K562 (cell line): ENCODE data around the gene FMN2. TPM values are rescaled to one million over a fixed set of nuclear protein-coding genes. Genes with fewer than 3 reads are reported as not detected.
A peak's percentile ranks its signal among the peaks of the same experiment; 100 is the strongest.

Experiments
- ARID2 ChIP-seq: fragments of 450-650 bp; IDR thresholded peaks from 2 replicates; pipeline ENCODE4 v1.6.1; 2017; ENCODE audit warnings: antibody characterized with exemption, mild to moderate bottlenecking
- ATF7 ChIP-seq: fragments of 450-650 bp; IDR thresholded peaks from 2 replicates; pipeline ENCODE4 v1.7.1; 2014; ENCODE audit warnings: mild to moderate bottlenecking, moderate library complexity
- CTCF ChIP-seq, 3 experiments: IDR thresholded peaks in 2 of 3; conservative IDR thresholded peaks in 1 of 3; 2 replicates each; pipeline ENCODE4 v1.5.1; 2011 to 2012; ENCODE audit warnings: low read length in 3 of 3, mild to moderate bottlenecking in 3 of 3, control low read depth in 2 of 3, improper control_type of control experiment in 1 of 3, inconsistent platforms in 1 of 3, low read depth in 1 of 3, mixed read lengths in 1 of 3, moderate library complexity in 1 of 3; ENCODE audit not compliant: insufficient read depth in 2 of 3
- HMGXB4 ChIP-seq: sonication (generic); formaldehyde crosslinking; IDR thresholded peaks from 2 replicates; pipeline ENCODE4 v1.8.1; 2023; ENCODE audit warnings: mild to moderate bottlenecking, missing genetic modification reagents
- MEF2D ChIP-seq: conservative IDR thresholded peaks from 2 replicates; pipeline ENCODE4 v1.6.1; 2016; ENCODE audit warnings: low read depth, missing genetic modification characterization, missing compliant biosample characterization
- NFRKB ChIP-seq: fragments of 450-650 bp; IDR thresholded peaks from 2 replicates; pipeline ENCODE4 v1.6.1; 2016; ENCODE audit warnings: low read depth
- NFYB ChIP-seq: IDR thresholded peaks from 2 replicates; pipeline ENCODE4 v1.6.1; 2011; ENCODE audit warnings: mild to moderate bottlenecking, moderate library complexity; ENCODE audit not compliant: insufficient read length; ENCODE audit errors: extremely low read depth
- NR2F6 ChIP-seq: fragments of 450-650 bp; formaldehyde crosslinking; IDR thresholded peaks from 2 replicates; pipeline ENCODE4 v1.4.0; 2020; ENCODE audit warnings: mild to moderate bottlenecking
- PRPF4 ChIP-seq: fragments of 200-400 bp; formaldehyde crosslinking; IDR thresholded peaks from one replicate; pipeline ENCODE4 v1.6.1; 2017; ENCODE audit warnings: low read length, low read depth, mild to moderate bottlenecking; ENCODE audit not compliant: insufficient read depth, poor library complexity, severe bottlenecking
- RAD21 ChIP-seq, 2 experiments: fragments of 250-450 bp in 1 of 2; fragments of 450-650 bp in 1 of 2; sonication (Bioruptor Pico) in 1 of 2; formaldehyde crosslinking in 1 of 2; IDR thresholded peaks in 1 of 2; conservative IDR thresholded peaks in 1 of 2; 2 replicates each; pipeline versions ENCODE4 v1.4.0 to v1.8.0; 2020 to 2022; ENCODE audit warnings: mild to moderate bottlenecking in 2 of 2, moderate library complexity in 1 of 2
- RBM39 ChIP-seq: fragments of 200-400 bp; formaldehyde crosslinking; optimal IDR thresholded peaks from 2 replicates; pipeline ENCODE3; 2018; ENCODE audit warnings: low read depth, low read length
- RNF2 ChIP-seq: sonication (generic); IDR thresholded peaks from 2 replicates; pipeline ENCODE4 v1.6.1; 2016
- SOX6 ChIP-seq: fragments of 450-650 bp; IDR thresholded peaks from 2 replicates; pipeline ENCODE4 v1.6.1; 2014; ENCODE audit warnings: mild to moderate bottlenecking
- TBP ChIP-seq: optimal IDR thresholded peaks from 2 replicates; pipeline ENCODE3; 2011; ENCODE audit warnings: low read depth, low read length, improper control_type of control experiment
- TRIM28 ChIP-seq: fragments of 450-650 bp; IDR thresholded peaks from 2 replicates; pipeline ENCODE4 v1.6.1; 2017
- ZBTB34 ChIP-seq: fragments of 250-450 bp; sonication (Bioruptor Pico); IDR thresholded peaks from 2 replicates; pipeline ENCODE4 v1.8.0; 2021; ENCODE audit warnings: mild to moderate bottlenecking, moderate library complexity
- ZNF124 ChIP-seq: sonication (generic); formaldehyde crosslinking; IDR thresholded peaks from 2 replicates; pipeline ENCODE4 v1.8.1; 2022; ENCODE audit warnings: missing genetic modification reagents
- ZNF696 ChIP-seq: fragments of 250-450 bp; sonication (Bioruptor Pico); conservative IDR thresholded peaks from 2 replicates; pipeline ENCODE4 v1.4.0; 2020; ENCODE audit warnings: mild to moderate bottlenecking, moderate library complexity
- ZNF76 ChIP-seq: fragments of 250-450 bp; sonication (Bioruptor Pico); IDR thresholded peaks from 2 replicates; pipeline ENCODE4 v1.4.0; 2020; ENCODE audit warnings: mild to moderate bottlenecking, moderate library complexity, borderline replicate concordance
- ZNF780A ChIP-seq: fragments of 250-450 bp; sonication (Bioruptor Pico); IDR thresholded peaks from 2 replicates; pipeline ENCODE4 v1.5.0; 2021; ENCODE audit warnings: mild to moderate bottlenecking
- polyA plus RNA-seq, 8 experiments: library from polyadenylated mRNA; depleted of rRNA in 4 of 8; stranded (reverse) in 5 of 8; unstranded in 3 of 8; fragments of >200 nt; fragmentation: Nextera tagmentation in 2 of 8; fragmentation: Illumina TruSeq in 1 of 8; extraction: Ambion mirVana in 2 of 8; extraction: Trizol in 1 of 8; gene quantifications; 2 replicates each; pipeline versions ENCODE4 v1.2.1 to v1.2.3, GENCODE V29; 2011 to 2014; ENCODE audit warnings: inconsistent platforms in 1 of 8, missing spikeins in 1 of 8
- total RNA-seq, 7 experiments: library from RNA; depleted of rRNA in 6 of 7; stranded (reverse); fragments of >200 nt in 6 of 7; fragmentation: Illumina TruSeq in 2 of 7; extraction: Trizol in 2 of 7; gene quantifications; 2 replicates each; pipeline versions ENCODE4 v1.2.1 to v1.2.3, GENCODE V29; 2011 to 2021; ENCODE audit warnings: low replicate concordance in 1 of 7
- TF ChIP-seq, protein P1 (sequence below): sonication (generic); formaldehyde crosslinking; IDR thresholded peaks from 2 replicates; pipeline ENCODE4 v1.8.0; 2022; ENCODE audit warnings: missing genetic modification reagents, mild to moderate bottlenecking, moderate library complexity, borderline replicate concordance
- TF ChIP-seq, protein P2 (sequence below): IDR thresholded peaks from 2 replicates; pipeline ENCODE4 v1.6.1; 2012; ENCODE audit warnings: low read depth, low read length, improper control_type of control experiment, borderline replicate concordance

The FMN2 gene
- total and polyA plus RNA-seq, 9 of the 15 experiments (the other 6 are each of a cell fraction or from before 2014, with no cell fraction given) = 0.15 to 0.45 (median 0.16) TPM; not detected in 3

DNA sequence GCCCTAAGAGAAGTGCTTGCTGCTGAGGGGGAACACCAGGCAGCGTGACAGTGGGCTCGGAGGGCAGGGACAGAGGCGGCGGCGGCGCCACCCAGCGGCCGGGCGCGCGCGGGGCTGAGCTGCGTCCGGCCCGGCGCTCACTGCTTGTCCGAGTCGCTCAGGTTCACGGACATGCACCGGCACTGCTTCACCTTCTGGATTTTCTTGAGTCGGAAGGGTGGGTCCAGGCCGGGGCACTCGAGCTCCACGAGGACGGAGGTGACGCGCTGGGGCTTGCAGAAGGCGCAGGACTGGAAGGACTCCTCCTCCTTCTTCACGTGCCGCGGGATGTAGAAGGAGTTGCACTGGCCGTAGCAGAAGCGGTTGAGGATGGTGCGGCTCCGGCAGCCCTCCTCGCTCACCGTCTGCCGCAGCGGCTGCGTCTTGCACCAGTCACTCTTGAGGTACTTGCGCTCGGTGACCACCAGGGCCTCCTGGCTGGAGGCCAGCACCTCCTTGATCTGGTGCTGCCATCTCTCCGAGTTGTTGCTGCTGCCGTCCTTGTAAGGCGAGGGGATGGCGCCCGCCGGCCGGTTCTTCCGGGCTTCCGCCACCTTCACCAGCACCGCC lies 401.3 kb downstream of the FMN2 start (continued):
- TF ChIP-seq NR2F6 (no peak), RBM39 (no peak), ZNF76 (CRISPR knock-in tag) (no peak), TBP (peak; percentile 18), CTCF (IDR thresholded peaks at IDR 0.05 in 2 of 3, conservative IDR thresholded peaks at IDR 0.05 in 1 of 3; ENCODE audit: insufficient read depth in 2 of 3, low read depth in 1 of 3, low read length in 3 of 3) (peak; percentile 19 to 36 (median 34); a peak in 2 of 6 replicates), HMGXB4 (CRISPR knock-in tag) (no peak), ATF7 (no peak), RAD21 (CRISPR knock-in tag; conservative IDR thresholded peaks at IDR 0.05 in 1 of 2, IDR thresholded peaks at IDR 0.05 in 1 of 2) (peak; percentile 32 to 36), RNF2 (no peak), NFYB (no peak), ZNF124 (no peak), ZNF780A (CRISPR knock-in tag) (no peak), TRIM28 (no peak), SOX6 (no peak), NFRKB (no peak), ZBTB34 (CRISPR knock-in tag) (no peak), ZNF696 (no peak), PRPF4 (no peak), MEF2D (tag) (no peak), ARID2 (no peak)
- TF ChIP-seq, protein P1, sequence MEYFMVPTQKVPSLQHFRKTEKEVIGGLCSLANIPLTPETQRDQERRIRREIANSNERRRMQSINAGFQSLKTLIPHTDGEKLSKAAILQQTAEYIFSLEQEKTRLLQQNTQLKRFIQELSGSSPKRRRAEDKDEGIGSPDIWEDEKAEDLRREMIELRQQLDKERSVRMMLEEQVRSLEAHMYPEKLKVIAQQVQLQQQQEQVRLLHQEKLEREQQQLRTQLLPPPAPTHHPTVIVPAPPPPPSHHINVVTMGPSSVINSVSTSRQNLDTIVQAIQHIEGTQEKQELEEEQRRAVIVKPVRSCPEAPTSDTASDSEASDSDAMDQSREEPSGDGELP = no peak
- TF ChIP-seq, protein P2, sequence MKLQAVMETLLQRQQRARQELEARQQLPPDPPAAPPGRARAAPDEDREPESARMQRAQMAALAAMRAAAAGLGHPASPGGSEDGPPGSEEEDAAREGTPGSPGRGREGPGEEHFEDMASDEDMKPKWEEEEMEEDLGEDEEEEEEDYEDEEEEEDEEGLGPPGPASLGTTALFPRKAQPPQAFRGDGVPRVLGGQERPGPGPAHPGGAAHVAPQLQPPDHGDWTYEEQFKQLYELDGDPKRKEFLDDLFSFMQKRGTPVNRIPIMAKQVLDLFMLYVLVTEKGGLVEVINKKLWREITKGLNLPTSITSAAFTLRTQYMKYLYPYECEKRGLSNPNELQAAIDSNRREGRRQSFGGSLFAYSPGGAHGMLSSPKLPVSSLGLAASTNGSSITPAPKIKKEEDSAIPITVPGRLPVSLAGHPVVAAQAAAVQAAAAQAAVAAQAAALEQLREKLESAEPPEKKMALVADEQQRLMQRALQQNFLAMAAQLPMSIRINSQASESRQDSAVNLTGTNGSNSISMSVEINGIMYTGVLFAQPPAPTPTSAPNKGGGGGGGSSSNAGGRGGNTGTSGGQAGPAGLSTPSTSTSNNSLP = no peak
